ENCODE results near the gene PLCB2. TPM values are rescaled to one million over a fixed set of nuclear protein-coding genes. Genes with fewer than 3 reads are reported as not detected.

Gene PLCB2
- total and polyA plus RNA-seq, 9 of the 15 experiments (the other 6 are each of a cell fraction or from before 2014, with no cell fraction given), result 0.37 to 12.3 (median 8.0) TPM

GRCh38 chr15:40279437-40280141, 28.1 kb downstream of the PLCB2 start (continued):
- no peak for TF ChIP-seq ZNF318 (IDR thresholded peaks at IDR 0.05; ENCODE audit: borderline replicate concordance in 1 of 2, low read depth in 1 of 2)
- TF ChIP-seq HMG20B (CRISPR knock-in tag; IDR thresholded peaks at IDR 0.05), result no peak
- TF ChIP-seq XRCC4 (IDR thresholded peaks at IDR 0.05; ENCODE audit: extremely low read depth, insufficient read depth, insufficient read length), result no peak
- no peak for TF ChIP-seq THRAP3 (IDR thresholded peaks at IDR 0.05; ENCODE audit: borderline replicate concordance)
- no peak for TF ChIP-seq NFE2L1 (tag; IDR thresholded peaks at IDR 0.05; ENCODE audit: borderline replicate concordance, low read depth)
- TF ChIP-seq CHCHD3 (CRISPR knock-in tag; IDR thresholded peaks at IDR 0.05), result no peak
- no peak for TF ChIP-seq YBX1 (IDR thresholded peaks at IDR 0.05)
- TF ChIP-seq DIDO1 (tag; IDR thresholded peaks at IDR 0.05; ENCODE audit: low read depth), result no peak
- TF ChIP-seq PTTG1 (tag; IDR thresholded peaks at IDR 0.05; ENCODE audit: low read depth), result no peak
- TF ChIP-seq MXI1 (IDR thresholded peaks at IDR 0.05; ENCODE audit: low read depth, low read length), result no peak
- TF ChIP-seq ETS1 (conservative IDR thresholded peaks at IDR 0.05; ENCODE audit: control insufficient read depth, low read depth, low read length), result no peak
- TF ChIP-seq, protein P1, sequence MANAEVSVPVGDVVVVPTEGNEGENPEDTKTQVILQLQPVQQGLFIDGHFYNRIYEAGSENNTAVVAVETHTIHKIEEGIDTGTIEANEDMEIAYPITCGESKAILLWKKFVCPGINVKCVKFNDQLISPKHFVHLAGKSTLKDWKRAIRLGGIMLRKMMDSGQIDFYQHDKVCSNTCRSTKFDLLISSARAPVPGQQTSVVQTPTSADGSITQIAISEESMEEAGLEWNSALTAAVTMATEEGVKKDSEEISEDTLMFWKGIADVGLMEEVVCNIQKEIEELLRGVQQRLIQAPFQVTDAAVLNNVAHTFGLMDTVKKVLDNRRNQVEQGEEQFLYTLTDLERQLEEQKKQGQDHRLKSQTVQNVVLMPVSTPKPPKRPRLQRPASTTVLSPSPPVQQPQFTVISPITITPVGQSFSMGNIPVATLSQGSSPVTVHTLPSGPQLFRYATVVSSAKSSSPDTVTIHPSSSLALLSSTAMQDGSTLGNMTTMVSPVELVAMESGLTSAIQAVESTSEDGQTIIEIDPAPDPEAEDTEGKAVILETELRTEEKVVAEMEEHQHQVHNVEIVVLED (CRISPR knock-in tag; IDR thresholded peaks at IDR 0.05), result no peak
- TF ChIP-seq, protein P2, sequence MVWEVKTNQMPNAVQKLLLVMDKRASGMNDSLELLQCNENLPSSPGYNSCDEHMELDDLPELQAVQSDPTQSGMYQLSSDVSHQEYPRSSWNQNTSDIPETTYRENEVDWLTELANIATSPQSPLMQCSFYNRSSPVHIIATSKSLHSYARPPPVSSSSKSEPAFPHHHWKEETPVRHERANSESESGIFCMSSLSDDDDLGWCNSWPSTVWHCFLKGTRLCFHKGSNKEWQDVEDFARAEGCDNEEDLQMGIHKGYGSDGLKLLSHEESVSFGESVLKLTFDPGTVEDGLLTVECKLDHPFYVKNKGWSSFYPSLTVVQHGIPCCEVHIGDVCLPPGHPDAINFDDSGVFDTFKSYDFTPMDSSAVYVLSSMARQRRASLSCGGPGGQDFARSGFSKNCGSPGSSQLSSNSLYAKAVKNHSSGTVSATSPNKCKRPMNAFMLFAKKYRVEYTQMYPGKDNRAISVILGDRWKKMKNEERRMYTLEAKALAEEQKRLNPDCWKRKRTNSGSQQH (CRISPR knock-in tag; IDR thresholded peaks at IDR 0.05), result no peak
- TF ChIP-seq GATAD2A (IDR thresholded peaks at IDR 0.05), result no peak
- TF ChIP-seq MTA3 (IDR thresholded peaks at IDR 0.05; ENCODE audit: borderline replicate concordance), result peak; percentile 55; the same call in 1 of the 2 replicates
